SKM-1 (cell line): Measurements from ENCODE around the gene NES.

Experiments
- DNase-seq: peaks from one replicate; lab custom pipeline; 2025; ENCODE audit not compliant: unreplicated experiment; lab: John Stamatoyannopoulos, UW

The NES gene

DNA sequence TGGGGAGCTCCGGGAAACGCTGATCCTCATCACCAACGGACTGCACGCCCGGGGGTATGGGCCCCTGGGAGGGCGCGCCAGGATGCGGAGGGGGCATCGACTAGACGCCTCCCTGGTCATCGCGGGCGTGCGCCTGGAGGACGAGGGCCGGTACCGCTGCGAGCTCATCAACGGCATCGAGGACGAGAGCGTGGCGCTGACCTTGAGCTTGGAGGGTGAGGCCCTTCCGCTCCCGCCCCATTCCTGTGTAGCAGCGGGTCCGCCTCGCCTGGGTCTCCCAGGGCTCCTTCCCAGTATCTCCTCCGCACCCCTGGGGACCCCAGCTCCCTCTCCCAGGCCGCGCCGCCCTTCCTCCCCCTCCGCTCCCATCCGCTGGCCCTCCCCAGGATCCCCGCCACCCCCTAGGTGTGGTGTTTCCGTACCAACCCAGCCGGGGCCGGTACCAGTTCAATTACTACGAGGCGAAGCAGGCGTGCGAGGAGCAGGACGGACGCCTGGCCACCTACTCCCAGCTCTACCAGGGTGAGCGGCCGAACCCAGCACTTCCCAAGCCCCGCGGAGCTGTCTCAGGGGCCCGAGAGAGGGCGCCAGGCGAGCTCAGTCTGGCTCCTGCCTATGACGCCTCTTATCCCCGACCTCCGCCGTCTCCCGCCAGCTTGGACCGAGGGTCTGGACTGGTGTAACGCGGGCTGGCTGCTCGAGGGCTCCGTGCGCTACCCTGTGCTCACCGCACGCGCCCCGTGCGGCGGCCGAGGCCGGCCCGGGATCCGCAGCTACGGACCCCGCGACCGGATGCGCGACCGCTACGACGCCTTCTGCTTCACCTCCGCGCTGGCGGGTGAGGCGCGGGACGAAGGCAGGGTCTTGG lies 53.0 kb downstream of the NES start:
- DNase-seq, result no peak

DNA sequence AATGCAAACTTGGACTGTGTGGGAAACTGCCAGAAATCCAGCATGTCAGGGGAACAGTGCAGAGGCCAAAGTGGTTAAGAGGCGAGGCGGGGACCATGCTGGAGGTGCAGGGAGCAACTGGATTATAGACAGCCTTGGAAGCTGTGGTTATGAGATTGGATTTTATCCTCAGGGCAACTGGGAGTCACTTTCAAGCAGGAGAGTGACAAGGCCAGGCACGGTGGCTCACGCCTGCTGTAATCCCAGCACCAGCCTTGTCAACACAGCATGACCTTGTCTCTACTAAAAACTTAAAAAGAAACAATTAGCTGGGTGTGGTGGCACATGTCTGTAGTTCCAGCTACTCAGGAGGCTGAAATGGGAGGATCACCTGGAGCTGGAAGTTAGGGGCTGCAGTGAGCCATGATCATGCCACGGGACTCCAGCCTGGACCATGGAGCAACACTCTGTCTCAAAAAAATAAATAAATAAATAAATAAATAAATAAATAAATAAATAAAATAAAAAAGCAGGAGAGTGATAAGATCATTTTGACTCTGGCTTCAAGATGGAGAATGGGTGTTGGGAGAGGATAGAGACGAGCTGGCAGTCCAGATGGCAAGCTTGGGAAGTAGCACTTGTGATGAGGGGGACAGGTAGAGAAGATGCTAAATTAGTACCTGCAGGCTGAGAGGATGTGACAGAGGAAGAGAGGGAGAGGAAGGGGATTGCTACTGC lies 54.5 kb downstream of the NES start:
- no peak for DNase-seq

DNA sequence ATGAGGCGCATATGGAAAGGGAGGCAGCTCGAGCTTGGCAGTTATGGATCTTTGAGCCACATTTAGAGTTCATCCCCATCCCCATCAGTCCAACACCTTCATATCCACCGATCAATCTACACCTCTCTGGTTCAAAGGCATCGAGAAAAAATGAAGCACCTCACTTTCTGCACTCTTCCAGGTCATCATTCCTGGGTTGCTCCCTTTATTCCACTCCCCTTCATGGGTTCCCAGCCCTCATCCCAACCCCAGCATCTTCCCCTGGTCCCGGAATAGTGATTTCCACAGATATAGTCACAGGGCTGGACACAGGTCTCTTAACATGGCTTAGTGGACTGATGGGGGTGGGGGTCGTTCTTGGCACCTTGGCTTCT lies 57.6 kb downstream of the NES start:
- no peak for DNase-seq

DNA sequence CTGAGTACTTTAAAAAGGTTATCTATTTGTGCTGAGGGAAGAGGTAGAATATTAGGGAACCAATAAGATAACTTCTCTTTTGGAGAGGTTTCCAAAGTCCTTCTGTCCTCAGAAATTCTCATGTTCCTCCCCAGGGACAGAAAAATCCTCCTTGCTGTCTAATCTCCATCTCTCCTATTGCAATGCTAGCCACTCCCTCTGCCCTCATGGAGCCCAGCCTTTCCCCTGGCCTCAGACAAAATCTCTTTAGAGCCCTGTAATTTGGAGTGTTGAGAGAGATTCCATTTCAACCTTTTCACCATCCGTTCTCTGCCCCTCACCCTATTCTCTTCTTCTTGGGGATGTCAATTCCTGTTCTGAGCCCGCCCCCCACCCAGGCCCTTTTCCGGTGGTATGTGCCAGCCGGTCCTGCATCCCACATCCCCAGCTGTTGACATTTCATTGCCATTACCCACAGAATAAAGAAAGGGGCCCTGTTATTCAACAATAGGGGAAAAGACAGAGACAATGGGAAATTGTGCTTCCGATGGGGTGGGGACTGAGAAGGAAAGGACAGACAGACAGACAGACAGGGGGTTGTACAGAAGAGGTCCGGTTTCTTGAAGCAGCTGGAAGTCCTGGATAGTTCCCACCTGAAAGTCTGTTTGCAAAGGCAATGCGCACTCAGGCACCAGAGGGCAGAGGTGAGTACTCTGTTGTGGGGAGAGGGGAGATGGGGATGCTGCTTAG lies 58.2 kb downstream of the NES start, which contains the start of gene HAPLN2:
TSS of gene HAPLN2 (plus strand) at position 563 of the 729 bp plus-strand sequence. CDS start 4,076 bp downstream, outside the sequence.
- peak; percentile 27 for DNase-seq
